ENCODE measurements around the gene PACRG. TPM values are rescaled to one million over a fixed set of nuclear protein-coding genes. Genes with fewer than 3 reads are reported as not detected.

PACRG gene
- total RNA-seq, 1 donor, result under 0.01 TPM

DNA sequence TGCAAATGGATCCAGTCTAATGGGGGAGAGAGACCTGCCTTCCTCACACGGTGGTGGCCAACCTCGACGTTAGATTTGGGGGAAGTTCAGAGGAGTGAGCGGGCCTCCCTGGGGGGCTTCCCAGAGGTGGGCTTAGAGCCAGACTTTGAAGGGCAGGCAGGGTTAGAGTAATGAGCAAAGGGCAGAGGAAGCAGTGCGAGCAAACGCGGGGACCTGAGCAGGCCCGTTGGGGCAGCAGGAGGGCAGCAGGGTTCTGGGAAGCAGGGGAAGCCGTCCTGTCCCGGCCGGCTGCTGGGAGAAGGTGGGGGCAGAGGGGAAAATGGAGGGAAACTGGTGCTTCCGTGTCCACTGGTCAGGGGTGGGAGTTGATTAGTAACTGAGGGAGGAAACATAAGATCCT lies 474.1 kb downstream of the PACRG start:
- TF ChIP-seq, protein P1, sequence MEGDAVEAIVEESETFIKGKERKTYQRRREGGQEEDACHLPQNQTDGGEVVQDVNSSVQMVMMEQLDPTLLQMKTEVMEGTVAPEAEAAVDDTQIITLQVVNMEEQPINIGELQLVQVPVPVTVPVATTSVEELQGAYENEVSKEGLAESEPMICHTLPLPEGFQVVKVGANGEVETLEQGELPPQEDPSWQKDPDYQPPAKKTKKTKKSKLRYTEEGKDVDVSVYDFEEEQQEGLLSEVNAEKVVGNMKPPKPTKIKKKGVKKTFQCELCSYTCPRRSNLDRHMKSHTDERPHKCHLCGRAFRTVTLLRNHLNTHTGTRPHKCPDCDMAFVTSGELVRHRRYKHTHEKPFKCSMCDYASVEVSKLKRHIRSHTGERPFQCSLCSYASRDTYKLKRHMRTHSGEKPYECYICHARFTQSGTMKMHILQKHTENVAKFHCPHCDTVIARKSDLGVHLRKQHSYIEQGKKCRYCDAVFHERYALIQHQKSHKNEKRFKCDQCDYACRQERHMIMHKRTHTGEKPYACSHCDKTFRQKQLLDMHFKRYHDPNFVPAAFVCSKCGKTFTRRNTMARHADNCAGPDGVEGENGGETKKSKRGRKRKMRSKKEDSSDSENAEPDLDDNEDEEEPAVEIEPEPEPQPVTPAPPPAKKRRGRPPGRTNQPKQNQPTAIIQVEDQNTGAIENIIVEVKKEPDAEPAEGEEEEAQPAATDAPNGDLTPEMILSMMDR (IDR thresholded peaks at IDR 0.05; ENCODE audit: insufficient read depth, low read depth, low read length), result no peak
- no peak overlapping the region for H3K4me3 ChIP-seq (ENCODE audit: low read depth, low read length)
- no peak for DNase-seq (ENCODE audit: low read depth)

DNA sequence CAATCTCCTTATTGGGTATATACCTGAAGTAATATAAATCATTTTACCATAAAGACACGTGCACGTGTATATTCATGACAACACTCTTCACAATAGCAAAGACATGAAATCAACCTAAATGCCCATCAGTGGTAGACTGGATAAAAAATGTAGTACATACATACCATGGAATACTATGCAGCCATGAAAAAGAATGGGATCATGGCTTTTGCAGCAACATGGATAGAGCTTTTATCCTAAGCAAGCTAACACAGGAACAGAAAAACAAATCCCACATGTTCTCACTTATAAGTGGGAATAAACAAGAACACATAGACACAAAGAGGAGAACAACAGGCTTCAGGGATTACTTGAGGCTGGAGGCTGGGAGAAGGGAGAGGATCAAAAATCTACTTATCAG lies 478.4 kb downstream of the PACRG start:
- DNase-seq (ENCODE audit: low read depth), result no peak
- no peak overlapping the region for H3K4me3 ChIP-seq (ENCODE audit: low read depth, low read length)
- TF ChIP-seq, protein P1 (IDR thresholded peaks at IDR 0.05; ENCODE audit: insufficient read depth, low read depth, low read length), result no peak

DNA sequence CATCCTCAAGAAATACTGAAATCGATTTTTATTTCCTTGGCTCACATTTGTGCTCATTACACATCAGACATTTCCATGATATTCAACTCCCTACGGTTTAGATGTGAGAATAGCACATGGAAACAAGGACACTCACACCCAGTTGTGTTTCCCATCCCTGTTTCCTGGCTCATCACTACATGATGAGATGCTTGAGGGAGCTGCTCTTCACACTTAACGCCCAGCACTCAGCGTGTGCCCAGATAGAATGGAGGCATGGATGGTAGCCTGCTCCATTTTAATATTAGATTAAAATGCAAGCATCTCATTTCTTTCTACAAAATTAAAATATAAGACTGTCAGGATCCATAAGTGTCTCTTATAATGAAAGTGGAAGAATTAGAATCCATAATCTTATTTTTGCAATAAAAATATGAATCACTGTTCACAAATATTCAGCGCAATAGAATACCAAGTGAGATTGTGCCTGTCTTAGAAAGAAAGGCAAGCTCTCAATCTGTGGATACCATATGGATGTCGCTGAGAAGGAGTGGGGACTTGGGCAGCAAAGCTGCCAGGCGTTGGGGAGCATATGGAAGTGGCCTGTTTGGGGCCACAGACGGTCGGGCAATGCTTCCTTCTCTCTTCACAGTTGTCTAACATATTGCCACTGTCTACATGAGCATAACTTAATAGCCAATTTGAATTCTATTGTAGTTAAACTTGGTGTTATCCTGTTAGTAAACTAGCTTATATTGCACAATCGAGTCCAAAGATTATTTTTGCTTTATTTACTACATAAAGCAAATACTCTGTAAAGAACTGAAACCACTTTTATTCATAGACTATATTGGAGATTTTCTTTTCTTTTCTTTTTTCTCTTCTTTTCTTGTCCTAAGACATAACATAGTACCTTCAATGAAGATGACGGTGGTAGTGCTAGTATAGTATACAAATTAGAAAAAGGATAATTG lies 479.9 kb downstream of the PACRG start:
- no peak for DNase-seq (ENCODE audit: low read depth)
- H3K4me3 ChIP-seq (ENCODE audit: low read depth, low read length), result no peak overlapping the region
- TF ChIP-seq, protein P1 (IDR thresholded peaks at IDR 0.05; ENCODE audit: insufficient read depth, low read depth, low read length), result no peak

DNA sequence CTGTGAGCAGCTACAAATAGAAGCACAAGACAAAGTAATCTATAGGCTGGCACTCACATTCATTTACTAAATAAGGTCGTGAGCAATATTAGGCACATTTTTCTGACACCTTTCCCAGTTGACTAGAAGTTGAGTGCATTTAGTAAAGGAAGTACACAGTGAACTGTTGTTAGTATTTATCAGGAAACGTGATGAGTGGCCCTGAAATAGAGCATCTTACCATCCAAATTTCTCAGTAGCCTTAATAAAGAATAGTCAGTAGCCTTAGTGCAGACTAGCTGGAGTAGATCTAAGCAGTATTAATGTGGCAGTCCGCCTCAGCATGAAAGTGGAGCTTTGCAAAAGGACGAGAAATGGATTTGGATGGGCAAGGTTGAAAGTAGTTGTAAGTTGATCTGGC lies 481.2 kb downstream of the PACRG start:
- TF ChIP-seq, protein P1 (IDR thresholded peaks at IDR 0.05; ENCODE audit: insufficient read depth, low read depth, low read length), result no peak
- no peak for DNase-seq (ENCODE audit: low read depth)

DNA sequence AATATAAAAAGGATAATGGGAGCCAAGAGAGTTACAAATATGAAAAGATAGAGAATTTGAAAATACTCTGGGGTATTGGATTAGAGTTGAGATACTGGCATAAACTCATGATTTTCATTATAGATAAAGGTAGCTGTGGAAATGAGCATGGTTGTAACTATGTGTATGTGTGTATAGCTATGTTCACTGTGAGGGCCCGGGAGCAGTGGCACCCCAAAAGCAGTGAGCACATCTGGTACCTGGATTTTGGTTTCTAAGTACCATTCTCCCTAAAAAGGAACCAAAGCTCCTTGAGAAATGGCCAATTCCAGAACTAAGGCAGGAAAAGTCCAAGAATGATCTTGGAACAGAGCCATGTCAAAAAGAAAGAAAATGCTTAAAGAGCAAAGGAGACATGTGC lies 484.3 kb downstream of the PACRG start:
- TF ChIP-seq, protein P1 (IDR thresholded peaks at IDR 0.05; ENCODE audit: insufficient read depth, low read depth, low read length), result no peak
- DNase-seq (ENCODE audit: low read depth), result no peak
- H3K4me3 ChIP-seq (ENCODE audit: low read depth, low read length), result no peak overlapping the region

More for the DNA sequence above, 481.2 kb downstream of the PACRG start:
- H3K4me3 ChIP-seq (ENCODE audit: low read depth, low read length), result no peak overlapping the region

DNA sequence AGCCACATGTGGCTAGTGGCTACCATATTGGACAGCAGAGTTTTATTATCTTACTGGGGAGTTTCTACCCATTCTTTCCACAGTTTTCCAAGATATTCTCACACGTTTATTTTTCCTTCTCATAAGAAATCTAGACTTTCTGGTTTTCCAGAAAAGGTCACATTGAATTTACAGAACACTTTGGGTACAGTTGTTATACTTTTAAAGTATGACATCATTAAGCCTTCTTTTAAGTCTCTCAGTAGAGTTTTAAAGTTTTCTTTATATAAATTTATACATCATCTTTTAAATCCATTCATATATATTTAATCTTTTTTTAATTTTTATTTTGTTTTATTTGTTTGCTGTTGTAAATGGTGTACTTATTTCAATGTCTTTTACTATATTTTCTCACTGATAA lies 486.5 kb downstream of the PACRG start:
- DNase-seq (ENCODE audit: low read depth), result no peak
- TF ChIP-seq, protein P1 (IDR thresholded peaks at IDR 0.05; ENCODE audit: insufficient read depth, low read depth, low read length), result no peak
- no peak overlapping the region for H3K4me3 ChIP-seq (ENCODE audit: low read depth, low read length)

Measured in fibroblast of villous mesenchyme (primary cell).